Upper lobe of right lung (tissue), 1 donor: Measurements from ENCODE around the gene PKP4. TPM values are rescaled to one million over a fixed set of nuclear protein-coding genes. Genes with fewer than 3 reads are reported as not detected.
"Not testable (repeated sequence)": the region's sequence is repeated elsewhere in the genome, so short reads cannot be mapped to it uniquely, and the experiment has no call there.

Source experiments
- ATAC-seq: fragments of 200-7000 bp; cut with Tn5 transposase; one replicate; pipeline ENCODE4 v1.9.1; 2020; ENCODE audit warnings: mild to moderate bottlenecking, moderate library complexity
- DNase-seq: peaks from one replicate; pipeline ENCODE4 v3.0.0-alpha.2; 2020
- H3K27ac ChIP-seq: fragments of 200-600 bp; one replicate; pipeline ENCODE4 v1.8.0; 2022
- H3K27me3 ChIP-seq: fragments of 200-600 bp; one replicate; pipeline ENCODE4 v1.8.0; 2022; ENCODE audit warnings: mild to moderate bottlenecking
- H3K36me3 ChIP-seq: fragments of 200-600 bp; one replicate; pipeline ENCODE4 v1.8.0; 2022
- H3K4me1 ChIP-seq: fragments of 200-600 bp; one replicate; pipeline ENCODE4 v1.8.0; 2022
- H3K4me3 ChIP-seq: fragments of 200-600 bp; one replicate; pipeline ENCODE4 v1.8.0; 2022; ENCODE audit warnings: mild to moderate bottlenecking
- H3K9me3 ChIP-seq: fragments of 200-600 bp; one replicate; pipeline ENCODE4 v1.8.0; 2022
- CTCF ChIP-seq: fragments of 200-600 bp; IDR thresholded peaks from one replicate; pipeline ENCODE4 v1.8.0; 2022; ENCODE audit warnings: antibody characterized with exemption
- intact Hi-C: fragments of 100-400 bp; cut with DNase I; formaldehyde crosslinking; loops from one replicate; pipeline ENCODE4 v1.11.0; 2022
- total RNA-seq: library from RNA; stranded (reverse); fragmentation: NEBNext Ultra II Directional; extraction: Animal tissue kit (Norgen Biotek cat#: 25700); gene quantifications from one replicate; pipeline ENCODE4 v1.2.1, GENCODE V29; 2021
- donor health status: DM: no; HTN: yes; CAD: no; lungs with severe emphysema.

PKP4 gene
- total RNA-seq, 1 donor from 2014 or later, result 74.7 TPM

GRCh38 chr2:158463496-158464095 is 6.8 kb downstream of the PKP4 start:
- ATAC-seq (no peak), DNase-seq (no peak)
- no peaks in the 10 kb centered on the region for H3K27me3 ChIP-seq
- intact Hi-C loops, result no loop called here
- no peak for TF ChIP-seq CTCF
- no peak overlapping the region for H3K27ac ChIP-seq
- peaks cover 26% of the 10 kb centered on the region for H3K4me1 ChIP-seq
- H3K9me3 ChIP-seq, result no peaks in the 10 kb centered on the region
- H3K36me3 ChIP-seq, result no peaks in the 10 kb centered on the region
- H3K4me3 ChIP-seq, result no peak overlapping the region

- no peaks in the 10 kb centered on the region for H3K9me3 ChIP-seq
- H3K4me3 ChIP-seq, result no peak overlapping the region
- no peak overlapping the region for H3K27ac ChIP-seq
- H3K27me3 ChIP-seq, result no peaks in the 10 kb centered on the region
- DNase-seq (no peak), ATAC-seq (peak; percentile 36)
- H3K4me1 ChIP-seq, result peaks cover 17% of the 10 kb centered on the region
- no peaks in the 10 kb centered on the region for H3K36me3 ChIP-seq
- intact Hi-C loops, result no loop called here
- TF ChIP-seq CTCF, result peak; percentile 45
Observed at GRCh38 chr2:158464426-158465281, 7.9 kb downstream of the PKP4 start.

GRCh38 chr2:158467248-158467647 is 10.5 kb downstream of the PKP4 start:
- intact Hi-C loops, result no loop called here
- H3K36me3 ChIP-seq, result no peaks in the 10 kb centered on the region
- ATAC-seq (no peak), DNase-seq (no peak)
- H3K9me3 ChIP-seq, result no peaks in the 10 kb centered on the region
- H3K27me3 ChIP-seq, result no peaks in the 10 kb centered on the region
- no peaks in the 10 kb centered on the region for H3K4me1 ChIP-seq
- no peak overlapping the region for H3K4me3 ChIP-seq
- no peak for TF ChIP-seq CTCF
- H3K27ac ChIP-seq, result no peak overlapping the region

GRCh38 chr2:158472829-158473228 is 16.1 kb downstream of the PKP4 start:
- ATAC-seq, intact Hi-C loops: not testable (repeated sequence)

GRCh38 chr2:158473300-158473699 is 16.5 kb downstream of the PKP4 start:
- H3K4me3 ChIP-seq, H3K36me3 ChIP-seq, intact Hi-C loops, H3K27me3 ChIP-seq, ATAC-seq, H3K27ac ChIP-seq, DNase-seq, H3K9me3 ChIP-seq: not testable (repeated sequence)
- peaks cover 14% of the 10 kb centered on the region for H3K4me1 ChIP-seq

More at GRCh38 chr2:158472829-158473228, 16.1 kb downstream of the PKP4 start:
- not testable (repeated sequence) for H3K4me1 ChIP-seq, DNase-seq, H3K9me3 ChIP-seq, H3K36me3 ChIP-seq, H3K4me3 ChIP-seq, H3K27ac ChIP-seq, H3K27me3 ChIP-seq

- peaks cover 20% of the 10 kb centered on the region for H3K4me1 ChIP-seq
- no peak for DNase-seq
- no peak overlapping the region for H3K27ac ChIP-seq
- TF ChIP-seq CTCF, result no peak
- no peak for ATAC-seq
- no peaks in the 10 kb centered on the region for H3K36me3 ChIP-seq
- H3K4me3 ChIP-seq, result no peak overlapping the region
- intact Hi-C loops, result no loop called here
- H3K27me3 ChIP-seq, result no peaks in the 10 kb centered on the region
- H3K9me3 ChIP-seq, result no peaks in the 10 kb centered on the region
Observed at GRCh38 chr2:158473719-158474392, 17.1 kb downstream of the PKP4 start.

- ATAC-seq, DNase-seq, H3K4me3 ChIP-seq, H3K36me3 ChIP-seq, H3K27me3 ChIP-seq, H3K9me3 ChIP-seq, H3K27ac ChIP-seq, intact Hi-C loops: not testable (repeated sequence)
- peaks cover 23% of the 10 kb centered on the region for H3K4me1 ChIP-seq
Observed at GRCh38 chr2:158474526-158475011, 17.8 kb downstream of the PKP4 start.
